Neural crest cell (in vitro differentiated cells): ENCODE results near the gene ZBP1. TPM values are rescaled to one million over a fixed set of nuclear protein-coding genes. Genes with fewer than 3 reads are reported as not detected.

ENCODE experiments used
- DNase-seq: peaks from one replicate; pipeline ENCODE4 v3.0.0; 2021; ENCODE audit warnings: low read depth, mixed read lengths, low spot score
- H3K27ac Mint-ChIP-seq: one replicate; pipeline ENCODE4 v1.8.0; 2021; ENCODE audit warnings: mild to moderate bottlenecking, mixed read lengths; ENCODE audit not compliant: unreplicated experiment
- H3K27me3 Mint-ChIP-seq: 2 replicates; pipeline ENCODE4 v1.8.0; 2021; ENCODE audit warnings: low read depth, mild to moderate bottlenecking, mixed read lengths
- H3K36me3 Mint-ChIP-seq: 2 replicates; pipeline ENCODE4 v1.8.0; 2021; ENCODE audit warnings: low read depth, mild to moderate bottlenecking, mixed read lengths
- H3K4me1 Mint-ChIP-seq: 2 replicates; pipeline ENCODE4 v1.8.0; 2021; ENCODE audit warnings: mixed read lengths
- H3K4me3 Mint-ChIP-seq: one replicate; pipeline ENCODE4 v1.8.0; 2021; ENCODE audit warnings: mild to moderate bottlenecking, mixed read lengths
- H3K9me3 Mint-ChIP-seq: 2 replicates; pipeline ENCODE4 v1.8.0; 2021; ENCODE audit warnings: mixed read lengths
- total RNA-seq: library from RNA; stranded (reverse); gene quantifications from 2 replicates; pipeline ENCODE4 v1.2.1, GENCODE V29; 2021
- TF ChIP-seq, protein P1 (sequence below): fragments of 200-600 bp; sonication (generic); conservative IDR thresholded peaks from 2 replicates; pipeline ENCODE4 v1.5.0; 2021; ENCODE audit warnings: antibody characterized with exemption, mild to moderate bottlenecking

The ZBP1 gene
- total RNA-seq, 1 donor from 2014 or later, result not detected

DNA sequence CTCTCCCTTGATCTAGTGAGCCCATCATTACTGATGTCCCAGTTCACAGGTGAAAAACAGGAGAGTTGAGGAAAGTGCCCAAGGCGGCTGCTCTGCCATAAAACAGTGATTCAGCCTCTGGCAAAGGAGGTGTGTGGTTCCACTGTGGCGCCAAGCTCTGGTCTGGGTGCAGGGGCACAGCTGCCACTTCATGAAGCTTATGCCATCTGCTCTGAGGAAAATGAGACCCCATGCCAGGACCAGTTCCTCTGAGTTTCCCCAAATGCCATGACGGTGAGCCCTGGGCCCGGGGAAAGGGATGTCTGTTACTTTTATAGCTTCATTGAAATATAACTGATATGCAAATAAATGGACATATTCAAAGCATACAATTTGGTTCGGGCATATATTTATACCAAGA is 33.7 kb upstream of the ZBP1 start:
- H3K27me3 Mint-ChIP-seq, result peaks cover 5% of the 10 kb centered on the region
- no peak overlapping the region for H3K27ac Mint-ChIP-seq
- no peak for DNase-seq
- H3K4me3 Mint-ChIP-seq, result no peak overlapping the region
- peaks cover 5% of the 10 kb centered on the region for H3K4me1 Mint-ChIP-seq
- H3K9me3 Mint-ChIP-seq, result no peaks in the 10 kb centered on the region
- peaks cover 3% of the 10 kb centered on the region for H3K36me3 Mint-ChIP-seq
- TF ChIP-seq, protein P1, sequence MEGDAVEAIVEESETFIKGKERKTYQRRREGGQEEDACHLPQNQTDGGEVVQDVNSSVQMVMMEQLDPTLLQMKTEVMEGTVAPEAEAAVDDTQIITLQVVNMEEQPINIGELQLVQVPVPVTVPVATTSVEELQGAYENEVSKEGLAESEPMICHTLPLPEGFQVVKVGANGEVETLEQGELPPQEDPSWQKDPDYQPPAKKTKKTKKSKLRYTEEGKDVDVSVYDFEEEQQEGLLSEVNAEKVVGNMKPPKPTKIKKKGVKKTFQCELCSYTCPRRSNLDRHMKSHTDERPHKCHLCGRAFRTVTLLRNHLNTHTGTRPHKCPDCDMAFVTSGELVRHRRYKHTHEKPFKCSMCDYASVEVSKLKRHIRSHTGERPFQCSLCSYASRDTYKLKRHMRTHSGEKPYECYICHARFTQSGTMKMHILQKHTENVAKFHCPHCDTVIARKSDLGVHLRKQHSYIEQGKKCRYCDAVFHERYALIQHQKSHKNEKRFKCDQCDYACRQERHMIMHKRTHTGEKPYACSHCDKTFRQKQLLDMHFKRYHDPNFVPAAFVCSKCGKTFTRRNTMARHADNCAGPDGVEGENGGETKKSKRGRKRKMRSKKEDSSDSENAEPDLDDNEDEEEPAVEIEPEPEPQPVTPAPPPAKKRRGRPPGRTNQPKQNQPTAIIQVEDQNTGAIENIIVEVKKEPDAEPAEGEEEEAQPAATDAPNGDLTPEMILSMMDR, result no peak

DNA sequence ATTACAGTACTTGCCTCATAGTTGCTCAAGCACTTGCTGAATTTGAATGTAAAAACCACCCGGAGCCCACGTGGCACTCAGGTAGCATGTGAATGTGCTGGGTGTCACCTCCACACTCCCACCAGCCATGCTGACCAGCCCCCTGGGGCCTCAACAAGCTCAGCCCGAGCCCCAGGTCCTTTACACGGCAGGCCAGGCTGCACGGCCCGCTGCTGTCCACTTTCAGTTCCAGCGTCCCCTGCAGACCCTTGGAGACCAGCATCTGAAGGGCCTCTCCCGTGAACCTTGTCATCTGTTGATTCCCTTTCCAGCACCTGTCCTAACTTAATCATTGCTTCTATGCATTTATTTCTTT is 33.3 kb upstream of the ZBP1 start:
- Mint-ChIP-seq H3K4me1 (peaks cover 5% of the 10 kb centered on the region), H3K9me3 (no peaks in the 10 kb centered on the region), H3K36me3 (peaks cover 3% of the 10 kb centered on the region), H3K27ac (no peak overlapping the region), H3K27me3 (peaks cover 5% of the 10 kb centered on the region), H3K4me3 (no peak overlapping the region)
- no peak for DNase-seq
- TF ChIP-seq, protein P1, result no peak

DNA sequence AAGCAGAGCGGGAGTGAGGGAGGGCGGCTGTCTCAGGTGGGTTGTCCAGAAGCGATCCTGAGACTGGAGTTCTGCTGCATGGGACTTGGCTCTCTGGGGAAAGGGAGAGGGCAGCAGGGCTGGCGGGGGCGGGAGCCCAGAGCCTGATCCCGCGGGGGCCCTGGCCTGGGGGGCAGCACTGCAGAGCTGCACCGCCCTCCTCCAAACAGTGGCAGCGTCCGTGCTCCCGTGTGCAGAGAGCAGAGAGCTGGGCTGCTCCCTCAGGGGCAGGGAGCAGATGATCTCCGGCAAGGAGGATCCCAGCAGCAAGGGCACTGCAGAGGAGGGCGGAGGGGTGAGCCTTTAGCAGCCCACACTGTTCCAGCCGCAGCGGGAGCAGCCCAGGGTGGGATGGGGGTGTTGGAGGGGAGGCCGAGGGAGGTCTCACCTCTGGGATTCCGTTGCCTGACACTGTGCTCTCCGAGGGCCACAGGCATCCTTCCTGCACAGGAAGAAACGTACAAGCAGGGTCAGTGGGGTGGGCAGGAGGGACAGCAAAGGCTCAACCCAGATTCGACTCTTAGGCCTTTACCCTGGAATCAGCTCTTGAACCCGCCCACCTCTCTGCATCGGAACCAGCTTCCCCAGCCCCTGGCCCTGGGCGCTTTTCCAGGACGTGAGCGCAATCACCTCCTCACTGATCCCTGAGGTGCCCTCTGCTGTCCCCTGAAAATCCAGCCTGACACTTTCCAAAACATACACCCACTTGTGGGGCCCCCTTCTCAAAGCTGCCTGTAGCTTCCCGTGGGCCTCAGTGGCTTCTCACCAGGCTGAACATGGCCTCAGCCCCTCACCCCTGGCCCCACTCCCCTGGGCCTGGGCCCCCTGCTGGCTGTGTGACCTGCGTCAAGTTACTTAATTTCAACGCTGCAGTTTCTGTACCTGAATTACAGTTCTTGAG is 32.6 kb upstream of the ZBP1 start:
- no peak for DNase-seq

DNA sequence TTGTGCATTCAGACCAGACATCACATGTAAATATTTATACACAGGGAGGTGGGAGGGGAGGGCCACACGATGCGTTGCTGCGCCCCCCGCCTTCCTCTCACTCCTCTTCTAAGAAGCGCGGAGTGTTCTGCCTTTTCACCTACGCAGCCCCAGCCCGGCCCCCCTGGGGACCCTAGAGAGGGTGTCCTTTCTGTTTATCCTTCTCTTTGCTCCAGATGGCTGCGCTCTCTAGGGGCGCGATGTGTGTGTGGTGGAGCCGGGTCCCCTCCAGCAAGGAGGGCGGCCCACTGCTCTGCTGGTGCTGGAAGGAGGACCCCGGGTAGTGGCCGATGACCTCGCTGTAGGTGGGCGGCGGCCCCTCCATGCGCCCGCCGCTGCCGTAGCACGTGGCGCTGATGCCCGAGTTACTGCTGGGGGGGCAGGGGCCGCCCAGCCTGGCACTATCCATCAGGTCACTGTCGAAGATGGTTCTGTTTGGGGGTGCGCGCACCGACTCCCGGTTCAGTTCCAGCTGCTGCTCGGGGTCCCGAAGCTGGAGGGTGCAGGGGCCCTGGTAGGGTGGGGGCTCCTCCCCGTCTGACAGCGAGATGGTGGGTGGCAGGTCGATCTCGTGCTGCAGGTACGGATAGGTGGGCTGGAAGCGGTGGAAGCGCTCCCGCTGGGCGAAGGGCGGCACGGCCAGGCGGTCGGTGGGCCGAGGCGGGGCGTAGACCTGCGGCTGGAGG is 31.8 kb upstream of the ZBP1 start:
- Mint-ChIP-seq H3K9me3 (no peaks in the 10 kb centered on the region), H3K4me1 (peaks cover 5% of the 10 kb centered on the region), H3K4me3 (no peak overlapping the region), H3K27me3 (peaks cover 5% of the 10 kb centered on the region), H3K36me3 (peaks cover 3% of the 10 kb centered on the region), H3K27ac (no peak overlapping the region)
- TF ChIP-seq, protein P1, result no peak
- no peak for DNase-seq

More for the DNA sequence above, 32.6 kb upstream of the ZBP1 start:
- Mint-ChIP-seq H3K4me3 (no peak overlapping the region), H3K9me3 (no peaks in the 10 kb centered on the region), H3K4me1 (peaks cover 5% of the 10 kb centered on the region), H3K27me3 (peaks cover 5% of the 10 kb centered on the region), H3K27ac (no peak overlapping the region), H3K36me3 (peaks cover 3% of the 10 kb centered on the region)
- TF ChIP-seq, protein P1, result peak; percentile 21

DNA sequence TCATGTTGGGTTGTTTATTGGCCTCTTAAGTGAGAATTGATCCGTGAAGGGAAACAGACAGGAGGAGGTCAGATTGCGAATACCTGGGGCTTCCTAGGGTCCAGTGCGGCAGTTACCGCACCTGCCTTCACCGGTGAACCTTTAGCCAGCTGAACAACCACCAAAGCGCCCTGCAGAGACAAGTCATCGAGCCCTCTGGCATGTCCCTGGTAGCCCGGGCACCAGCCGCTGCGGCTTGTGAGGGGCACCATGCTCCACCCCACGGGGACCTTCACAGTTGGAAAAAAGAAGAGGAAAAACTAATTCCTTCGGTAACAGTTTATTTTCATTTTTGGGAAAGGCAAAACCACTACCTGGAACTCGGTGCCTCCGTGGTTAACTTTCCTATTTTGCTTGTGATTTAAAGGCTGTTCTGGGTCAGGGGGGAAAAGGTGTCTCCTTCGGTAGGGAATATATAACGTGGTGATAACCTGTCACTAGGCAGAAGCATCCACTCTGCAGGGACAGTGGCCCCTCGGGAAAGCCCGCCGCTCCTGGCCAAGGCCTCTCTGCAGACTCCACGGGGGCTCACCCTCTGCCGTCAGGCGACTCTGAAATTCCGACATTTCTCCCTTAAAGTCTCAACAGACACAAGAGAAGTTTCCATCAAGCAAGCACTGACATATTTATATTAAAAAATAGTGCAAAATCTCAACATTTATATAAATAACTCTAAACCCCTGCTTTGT is 30.7 kb upstream of the ZBP1 start:
- Mint-ChIP-seq H3K4me1 (peaks cover 5% of the 10 kb centered on the region), H3K9me3 (no peaks in the 10 kb centered on the region), H3K27ac (no peak overlapping the region), H3K27me3 (peaks cover 5% of the 10 kb centered on the region), H3K36me3 (peaks cover 3% of the 10 kb centered on the region), H3K4me3 (no peak overlapping the region)
- DNase-seq, result no peak
- TF ChIP-seq, protein P1, result no peak
